GM12878 (cell line): ENCODE data around the gene NAP1L1.

Experiments used
- BCL3 ChIP-seq: IDR thresholded peaks from 2 replicates; pipeline ENCODE4 v1.6.1; 2011; ENCODE audit warnings: borderline replicate concordance, low read depth, mild to moderate bottlenecking, moderate library complexity, low read length; ENCODE audit not compliant: insufficient read depth, poor library complexity, severe bottlenecking
- CTCF ChIP-seq, 3 experiments: IDR thresholded peaks in 2 of 3; conservative IDR thresholded peaks in 1 of 3; 2 replicates each; pipeline ENCODE4 v1.5.1; 2011; ENCODE audit warnings: low read depth in 3 of 3, low read length in 3 of 3, mild to moderate bottlenecking in 3 of 3, control low read depth in 2 of 3, moderate library complexity in 2 of 3, inconsistent platforms in 1 of 3, mixed read lengths in 1 of 3; ENCODE audit not compliant: control insufficient read depth in 2 of 3, insufficient read depth in 1 of 3; ENCODE audit errors: extremely low read depth in 1 of 3
- E2F8 ChIP-seq: fragments of 450-650 bp; IDR thresholded peaks from 2 replicates; pipeline ENCODE4 v1.6.1; 2018; ENCODE audit warnings: mild to moderate bottlenecking, low read depth, moderate library complexity; ENCODE audit not compliant: partially characterized antibody
- EED ChIP-seq: sonication (generic); IDR thresholded peaks from 2 replicates; pipeline ENCODE4 v1.6.1; 2016; ENCODE audit warnings: antibody characterized with exemption, low read depth
- NKRF ChIP-seq: fragments of 450-650 bp; conservative IDR thresholded peaks from 2 replicates; pipeline ENCODE4 v1.6.1; 2017; ENCODE audit warnings: mild to moderate bottlenecking, moderate library complexity
- POLR2A ChIP-seq: IDR thresholded peaks from 2 replicates; pipeline ENCODE4 v1.6.1; 2011; ENCODE audit warnings: low read depth, mild to moderate bottlenecking, low read length
- REST ChIP-seq: IDR thresholded peaks from 2 replicates; pipeline ENCODE4 v1.6.1; 2012; ENCODE audit warnings: mild to moderate bottlenecking, low read depth, low read length
- USF1 ChIP-seq: IDR thresholded peaks from 2 replicates; pipeline ENCODE4 v1.6.1; 2011; ENCODE audit warnings: borderline replicate concordance, low read depth, mild to moderate bottlenecking, moderate library complexity, mixed read lengths, low read length; ENCODE audit not compliant: insufficient read depth; ENCODE audit errors: extremely low read length
- ZBTB11 ChIP-seq: fragments of 450-650 bp; formaldehyde crosslinking; IDR thresholded peaks from 2 replicates; pipeline ENCODE4 v1.5.0; 2022; ENCODE audit warnings: mild to moderate bottlenecking, missing genetic modification characterization

- TF ChIP-seq NKRF: no peak
- TF ChIP-seq CTCF (IDR thresholded peaks at IDR 0.05 in 2 of 3, conservative IDR thresholded peaks at IDR 0.05 in 1 of 3; ENCODE audit: control insufficient read depth in 2 of 3, extremely low read depth in 1 of 3, insufficient read depth in 1 of 3, low read depth in 3 of 3, low read length in 3 of 3): no peak
- no peak for TF ChIP-seq REST
- TF ChIP-seq USF1: no peak
- TF ChIP-seq POLR2A: no peak
- TF ChIP-seq BCL3: no peak
- no peak for TF ChIP-seq ZBTB11 (CRISPR knock-in tag)
- TF ChIP-seq EED: no peak
- no peak for TF ChIP-seq E2F8
Observed at GRCh38 chr12:76026643-76027063, 57.8 kb downstream of the NAP1L1 start.
